HepG2 (cell line): ENCODE measurements around the gene ACTR1A. TPM values are rescaled to one million over a fixed set of nuclear protein-coding genes. Genes with fewer than 3 reads are reported as not detected.

Experiments used
- ATAC-seq: fragments of 200-7000 bp; cut with Tn5 transposase; 3 replicates; pipeline ENCODE4 v1.9.1; 2020; ENCODE audit warnings: mild to moderate bottlenecking, moderate library complexity
- BruUV-seq: library from RNA; stranded (reverse); fragments of 400-500 nt; replicated peaks from 2 replicates; lab custom pipeline; 2021; lab: Mats Ljungman, UMichigan
- CTCF ChIA-PET: fragments of 300-600 bp; formaldehyde crosslinking; extraction: SDS; loops from one replicate; lab custom pipeline; 2021; ENCODE audit warnings: low total read pairs, inconsistent platforms, low intra/inter-chr PET ratio; lab: Yijun Ruan, JAX
- POLR2A ChIA-PET: fragments of 350-600 bp; sonication (Branson Sonifier 250); formaldehyde crosslinking; loops from one replicate; lab custom pipeline; 2020; ENCODE audit warnings: antibody characterized with exemption, inconsistent platforms; lab: Yijun Ruan, JAX
- DNase-seq: peaks from one replicate; pipeline ENCODE4 v3.0.0-alpha.2; 2015; ENCODE audit warnings: low spot score
- FAIRE-seq: peaks from 3 replicates; lab custom pipeline; 2011; peaks lifted over from hg19 to GRCh38; lab: Jason Lieb, UNC
- H2AFZ ChIP-seq: one replicate; pipeline ENCODE4 v1.6.1; 2011; ENCODE audit warnings: low read length, inconsistent platforms
- H3K27ac ChIP-seq: fragments of 300-600 bp; 3 replicates; pipeline ENCODE4 v1.8.0; 2011; ENCODE audit warnings: mixed run types, mild to moderate bottlenecking, mixed read lengths, low read length, inconsistent platforms; ENCODE audit not compliant: insufficient read depth; ENCODE audit errors: extremely low read length
- H3K27me3 ChIP-seq, 2 experiments: fragments of 200-600 bp in 1 of 2; 2 replicates in 1 of 2; 3 replicates in 1 of 2; pipeline versions ENCODE4 v1.6.0 to v1.8.0; 2011; ENCODE audit warnings: low read length in 2 of 2, mild to moderate bottlenecking in 2 of 2, moderate library complexity in 2 of 2, inconsistent platforms in 1 of 2; ENCODE audit not compliant: insufficient read depth in 2 of 2, control insufficient read depth in 1 of 2
- H3K36me3 ChIP-seq, 2 experiments: fragments of 200-600 bp in 1 of 2; replicated peaks in 1 of 2; 2 replicates in 1 of 2; 3 replicates in 1 of 2; pipeline versions ENCODE4 v1.5.1 to v1.8.0; 2011; ENCODE audit warnings: low read length in 2 of 2, inconsistent platforms in 1 of 2; ENCODE audit not compliant: insufficient read depth in 2 of 2, control insufficient read depth in 1 of 2
- H3K4me1 ChIP-seq: 2 replicates; pipeline ENCODE4 v1.5.1; 2012; ENCODE audit warnings: low read length, inconsistent platforms; ENCODE audit not compliant: insufficient read depth
- H3K4me2 ChIP-seq: 2 replicates; pipeline ENCODE4 v1.6.0; 2011; ENCODE audit warnings: low read depth, low read length, inconsistent platforms
- H3K4me3 ChIP-seq, 3 experiments: fragments of 200-600 bp in 1 of 3; sonication (generic), shearing (Covaris generic) in 1 of 3; replicated peaks in 1 of 3; 2 replicates each; pipeline ENCODE4 v1.5.1; 2011 to 2016; ENCODE audit warnings: low read length in 3 of 3, inconsistent platforms in 2 of 3, low read depth in 2 of 3, mild to moderate bottlenecking in 2 of 3, control low read depth in 1 of 3, mixed read lengths in 1 of 3; ENCODE audit not compliant: insufficient read depth in 1 of 3
- H3K79me2 ChIP-seq: one replicate; pipeline ENCODE4 v1.6.1; 2011; ENCODE audit warnings: low read length, inconsistent platforms; ENCODE audit not compliant: insufficient read depth
- H3K9ac ChIP-seq: 2 replicates; pipeline ENCODE4 v1.6.0; 2011; ENCODE audit warnings: mild to moderate bottlenecking, low read depth, low read length, inconsistent platforms; ENCODE audit not compliant: insufficient read depth
- H3K9me3 ChIP-seq: 2 replicates; pipeline ENCODE4 v1.5.1; 2012; ENCODE audit warnings: mild to moderate bottlenecking, low read length
- H4K20me1 ChIP-seq: 2 replicates; pipeline ENCODE4 v1.6.0; 2011; ENCODE audit warnings: inconsistent platforms, mild to moderate bottlenecking, low read length, moderate library complexity; ENCODE audit not compliant: insufficient read depth
- ARID3A ChIP-seq: IDR thresholded peaks from 2 replicates; pipeline ENCODE4 v1.6.1; 2012; ENCODE audit warnings: low read depth, low read length, improper control_type of control experiment
- KLF15 ChIP-seq: sonication (generic); formaldehyde crosslinking; IDR thresholded peaks from 2 replicates; pipeline ENCODE4 v1.8.1; 2023; ENCODE audit warnings: borderline replicate concordance, mild to moderate bottlenecking, inconsistent platforms, missing genetic modification reagents, mixed read lengths
- KMT2A ChIP-seq: sonication (generic); formaldehyde crosslinking; IDR thresholded peaks from 2 replicates; pipeline ENCODE4 v1.4.0; 2020; ENCODE audit warnings: missing genetic modification reagents
- MNT ChIP-seq: fragments of 450-650 bp; IDR thresholded peaks from 2 replicates; pipeline ENCODE4 v1.6.1; 2016
- NCOA5 ChIP-seq: sonication (generic); formaldehyde crosslinking; IDR thresholded peaks from 2 replicates; pipeline ENCODE4 v1.4.0; 2020; ENCODE audit warnings: missing genetic modification reagents
- NR2F1 ChIP-seq, 2 experiments: fragments of 450-650 bp in 1 of 2; formaldehyde crosslinking in 1 of 2; IDR thresholded peaks; 2 replicates each; pipeline versions ENCODE4 v1.5.0 to v1.6.1; 2016 to 2020; ENCODE audit warnings: mild to moderate bottlenecking in 1 of 2, missing compliant biosample characterization in 1 of 2, missing genetic modification reagents in 1 of 2, moderate library complexity in 1 of 2
- RAD51 ChIP-seq: fragments of 450-650 bp; IDR thresholded peaks from 2 replicates; pipeline ENCODE4 v1.6.1; 2016; ENCODE audit warnings: borderline replicate concordance
- SP1 ChIP-seq, 2 experiments: fragments of 450-650 bp in 1 of 2; sonication (generic) in 1 of 2; formaldehyde crosslinking in 1 of 2; IDR thresholded peaks; 2 replicates each; pipeline versions ENCODE4 v1.4.0 to v1.6.1; 2016 to 2020; ENCODE audit warnings: missing genetic modification reagents in 1 of 2
- SRSF1 ChIP-seq: fragments of 200-400 bp; formaldehyde crosslinking; optimal IDR thresholded peaks from 2 replicates; pipeline ENCODE3; 2017; ENCODE audit warnings: mild to moderate bottlenecking, low read depth, low read length, moderate library complexity
- ZBTB25 ChIP-seq: IDR thresholded peaks from 2 replicates; pipeline ENCODE4 v1.6.1; 2018; ENCODE audit warnings: missing genetic modification reagents
- ZFP37 ChIP-seq: sonication (generic); formaldehyde crosslinking; IDR thresholded peaks from 2 replicates; pipeline ENCODE4 v1.4.0; 2020; ENCODE audit warnings: missing genetic modification reagents, borderline replicate concordance
- ZFP62 ChIP-seq: sonication (generic); formaldehyde crosslinking; IDR thresholded peaks from 2 replicates; pipeline ENCODE4 v1.4.0; 2020; ENCODE audit warnings: missing genetic modification reagents
- ZNF605 ChIP-seq: sonication (generic); formaldehyde crosslinking; IDR thresholded peaks from 2 replicates; pipeline ENCODE4 v1.8.0; 2022; ENCODE audit warnings: mild to moderate bottlenecking, missing genetic modification reagents
- ZNF713 ChIP-seq: sonication (generic); formaldehyde crosslinking; IDR thresholded peaks from 2 replicates; pipeline ENCODE4 v1.4.0; 2020; ENCODE audit warnings: mild to moderate bottlenecking, missing genetic modification reagents
- ZNF850 ChIP-seq: sonication (generic); formaldehyde crosslinking; conservative IDR thresholded peaks from 2 replicates; pipeline ENCODE4 v1.9.0; 2021; ENCODE audit warnings: mild to moderate bottlenecking, missing genetic modification reagents
- ZZZ3 ChIP-seq: sonication (generic); formaldehyde crosslinking; IDR thresholded peaks from 2 replicates; pipeline ENCODE4 v1.4.0; 2020; ENCODE audit warnings: missing genetic modification reagents, mild to moderate bottlenecking, borderline replicate concordance
- WGBS: methylation state at CpG from one replicate; pipeline ENCODE4 v1.1.6; 2017; ENCODE audit warnings: low lambda C conversion rate; 5-methylcytosine and 5-hydroxymethylcytosine counted together
- in situ Hi-C: cut with HindIII; loops from 2 replicates; pipeline ENCODE4 v1.10.0; 2017; ENCODE audit warnings: low pct_unique_long_range_greater_than_20kb; ENCODE audit not compliant: extremely low pct_ligation_motif_present
- intact Hi-C: fragments of 100-400 bp; cut with micrococcal nuclease; formaldehyde crosslinking; loops from one replicate; pipeline ENCODE4 v1.10.0; 2022; ENCODE audit not compliant: unreplicated experiment
- polyA plus RNA-seq, 8 experiments: library from polyadenylated mRNA; depleted of rRNA in 3 of 8; stranded (reverse) in 7 of 8; unstranded in 1 of 8; fragments of >200 nt; fragmentation: Illumina TruSeq in 4 of 8; extraction: Trizol in 4 of 8; gene quantifications; 2 replicates each; pipeline versions ENCODE4 v1.2.1 to v1.2.3, GENCODE V29; 2011 to 2016; ENCODE audit warnings: low read depth in 4 of 8, missing spikeins in 1 of 8, mixed read lengths in 1 of 8; ENCODE audit not compliant: insufficient read depth in 1 of 8
- total RNA-seq, 5 experiments: library from RNA; depleted of rRNA; stranded (reverse); fragments of >200 nt; fragmentation: Illumina TruSeq; extraction: Trizol; gene quantifications; 2 replicates each; pipeline ENCODE4 v1.2.3, GENCODE V29; 2016; ENCODE audit warnings: low read depth in 1 of 5
- TF ChIP-seq, protein P1 (sequence below): fragments of 450-650 bp; IDR thresholded peaks from 2 replicates; pipeline ENCODE4 v1.6.1; 2017

Gene ACTR1A
- total and polyA plus RNA-seq, 2 of the 13 experiments (the other 11 are each of a cell fraction or from before 2014, with no cell fraction given): 59.6 to 62.8 TPM

DNA sequence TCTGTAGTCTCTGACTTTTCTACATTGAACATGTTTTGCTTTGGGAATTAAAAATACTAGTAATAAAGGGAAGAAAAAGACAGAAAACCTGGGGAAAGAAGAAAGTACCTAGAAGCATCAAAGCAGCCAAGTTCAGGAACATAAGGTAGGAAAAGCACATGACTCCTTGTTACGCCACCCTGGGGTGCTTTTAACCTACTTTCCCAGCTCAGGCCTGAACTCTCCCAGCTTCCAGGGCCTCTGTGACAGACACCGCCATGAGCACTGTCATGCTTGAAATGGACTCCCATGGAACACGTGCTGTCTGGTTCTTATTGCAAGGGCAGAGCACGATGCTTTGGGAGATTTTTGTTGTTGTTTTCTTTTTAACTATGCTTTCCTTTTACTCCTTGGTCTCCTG lies 11.4 kb downstream of the ACTR1A start (continued):
- no peak for TF ChIP-seq ZZZ3
- TF ChIP-seq MNT: no peak

GRCh38 chr10:102485093-102485784 lies 17.3 kb downstream of the ACTR1A start:
- DNase-seq: no peak
- in situ Hi-C loops (no loop called here), intact Hi-C loops (no loop called here)
- FAIRE-seq: no peak
- Histone ChIP-seq H3K36me3 (peaks cover 44 to 78% of the 10 kb centered on the region in 2 experiments), H3K9me3 (no peaks in the 10 kb centered on the region), H3K27ac (no peak overlapping the region), H3K79me2 (no peaks in the 10 kb centered on the region), H3K4me1 (no peaks in the 10 kb centered on the region), H4K20me1 (0 out of 2 replicates have a peak, but pooled peaks cover 3% of the 10 kb centered on the region), H3K9ac (no peak overlapping the region), H3K4me2 (no peak overlapping the region), H3K4me3 (no peak overlapping the region), H2AFZ (no peak overlapping the region), H3K27me3 (no peaks in the 10 kb centered on the region)
- CTCF ChIA-PET: no interaction called here
- 93% methylated on average over 18 of the region's 18 CpGs for WGBS
- BruUV-seq: no TSS peak
- no peak for ATAC-seq
- POLR2A ChIA-PET: no interaction called here
- no peak for TF ChIP-seq KMT2A (CRISPR knock-in tag)
- no peak for TF ChIP-seq NR2F1 (CRISPR knock-in tag; IDR thresholded peaks at IDR 0.05)
- no peak for TF ChIP-seq SRSF1
- TF ChIP-seq ZNF713 (CRISPR knock-in tag): no peak
- no peak for TF ChIP-seq NCOA5 (CRISPR knock-in tag)
- no peak for TF ChIP-seq RAD51
- TF ChIP-seq, protein P1, sequence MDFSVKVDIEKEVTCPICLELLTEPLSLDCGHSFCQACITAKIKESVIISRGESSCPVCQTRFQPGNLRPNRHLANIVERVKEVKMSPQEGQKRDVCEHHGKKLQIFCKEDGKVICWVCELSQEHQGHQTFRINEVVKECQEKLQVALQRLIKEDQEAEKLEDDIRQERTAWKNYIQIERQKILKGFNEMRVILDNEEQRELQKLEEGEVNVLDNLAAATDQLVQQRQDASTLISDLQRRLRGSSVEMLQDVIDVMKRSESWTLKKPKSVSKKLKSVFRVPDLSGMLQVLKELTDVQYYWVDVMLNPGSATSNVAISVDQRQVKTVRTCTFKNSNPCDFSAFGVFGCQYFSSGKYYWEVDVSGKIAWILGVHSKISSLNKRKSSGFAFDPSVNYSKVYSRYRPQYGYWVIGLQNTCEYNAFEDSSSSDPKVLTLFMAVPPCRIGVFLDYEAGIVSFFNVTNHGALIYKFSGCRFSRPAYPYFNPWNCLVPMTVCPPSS: no peak
- no peak for TF ChIP-seq ARID3A
- TF ChIP-seq ZNF605 (CRISPR knock-in tag): no peak
- no peak for TF ChIP-seq ZNF850 (CRISPR knock-in tag)
- TF ChIP-seq SP1 (IDR thresholded peaks at IDR 0.05): no peak
- no peak for TF ChIP-seq SP1 (CRISPR knock-in tag; IDR thresholded peaks at IDR 0.05)
- TF ChIP-seq ZFP37 (CRISPR knock-in tag): no peak
- TF ChIP-seq ZBTB25 (CRISPR knock-in tag): no peak
- TF ChIP-seq KLF15 (CRISPR knock-in tag): no peak
- no peak for TF ChIP-seq ZFP62
